NCI-H510A treated with DMSO at 0.1 percent for 48 hours (cell line): ENCODE measurements around the gene BFSP2.
"Not testable (repeated sequence)": the region's sequence is repeated elsewhere in the genome, so short reads cannot be mapped to it uniquely, and the experiment has no call there.

Source experiments
- DNase-seq: peaks from one replicate; lab custom pipeline; 2025; lab: John Stamatoyannopoulos, UW

Gene BFSP2

GRCh38 chr3:133457465-133458067 is 57.7 kb downstream of the BFSP2 start:
- no peak for DNase-seq

- DNase-seq = no peak
Measured at GRCh38 chr3:133459400-133459799, 59.5 kb downstream of the BFSP2 start.

GRCh38 chr3:133460809-133461208 is 61.0 kb downstream of the BFSP2 start:
- DNase-seq = no peak

- DNase-seq = no peak
Measured at GRCh38 chr3:133461291-133461690, 61.4 kb downstream of the BFSP2 start.

- DNase-seq = peak; percentile 49
Measured at GRCh38 chr3:133463347-133463860, 63.5 kb downstream of the BFSP2 start.

GRCh38 chr3:133464573-133464972 is 64.7 kb downstream of the BFSP2 start:
- peak; percentile 12 for DNase-seq

GRCh38 chr3:133466531-133467386 is 66.9 kb downstream of the BFSP2 start:
- no peak for DNase-seq

GRCh38 chr3:133467780-133468179 is 67.9 kb downstream of the BFSP2 start:
- no peak for DNase-seq

- DNase-seq = no peak
Measured at GRCh38 chr3:133468251-133468721, 68.4 kb downstream of the BFSP2 start.

- DNase-seq = no peak
Measured at GRCh38 chr3:133469140-133469731, 69.4 kb downstream of the BFSP2 start.

GRCh38 chr3:133472242-133472641 is 72.4 kb downstream of the BFSP2 start:
- peak; percentile 80 for DNase-seq

- DNase-seq = peak; percentile 21
Measured at GRCh38 chr3:133472889-133473288, 73.0 kb downstream of the BFSP2 start.

GRCh38 chr3:133473472-133474191 is 73.8 kb downstream of the BFSP2 start:
- not testable (repeated sequence) for DNase-seq

- peak; percentile 76 for DNase-seq
Measured at GRCh38 chr3:133474251-133474801, 74.5 kb downstream of the BFSP2 start.

- no peak for DNase-seq
Measured at GRCh38 chr3:133474817-133475216, 75.0 kb downstream of the BFSP2 start.

GRCh38 chr3:133475245-133476010 is 75.6 kb downstream of the BFSP2 start:
- peak; percentile 84 for DNase-seq

- DNase-seq = peak; percentile 85
Measured at GRCh38 chr3:133476971-133477375, 77.1 kb downstream of the BFSP2 start.

- DNase-seq = no peak
Measured at GRCh38 chr3:133477487-133477886, 77.6 kb downstream of the BFSP2 start.

GRCh38 chr3:133478624-133479023 is 78.8 kb downstream of the BFSP2 start:
- DNase-seq = no peak

- DNase-seq = no peak
Measured at GRCh38 chr3:133479401-133479800, 79.5 kb downstream of the BFSP2 start.
